Memory B cell (primary cell): ENCODE measurements around the gene COLQ.

ENCODE experiments used
- ATAC-seq: fragments of 150-1000 bp; cut with Tn5 transposase; 2 replicates; pipeline ENCODE4 v1.10.0; 2021; ENCODE audit warnings: low read depth, mild to moderate bottlenecking, moderate library complexity
- DNase-seq, 2 donors: peaks; one replicate each; pipeline ENCODE4 v3.0.0; 2022; ENCODE audit warnings: low spot score in 2 of 2
- H3K27ac Mint-ChIP-seq: one replicate; pipeline ENCODE4 v1.8.0; 2022; ENCODE audit warnings: mild to moderate bottlenecking, moderate library complexity, mixed read lengths
- H3K27me3 Mint-ChIP-seq: one replicate; pipeline ENCODE4 v1.8.0; 2022; ENCODE audit warnings: mixed read lengths
- H3K36me3 Mint-ChIP-seq: one replicate; pipeline ENCODE4 v1.8.0; 2022; ENCODE audit warnings: mild to moderate bottlenecking, mixed read lengths
- H3K4me1 Mint-ChIP-seq: one replicate; pipeline ENCODE4 v1.8.0; 2022; ENCODE audit warnings: mixed read lengths
- H3K4me3 Mint-ChIP-seq: one replicate; pipeline ENCODE4 v1.8.0; 2022; ENCODE audit warnings: mild to moderate bottlenecking, moderate library complexity, mixed read lengths
- H3K9me3 Mint-ChIP-seq: one replicate; pipeline ENCODE4 v1.8.0; 2022; ENCODE audit warnings: mixed read lengths

Gene COLQ

DNA sequence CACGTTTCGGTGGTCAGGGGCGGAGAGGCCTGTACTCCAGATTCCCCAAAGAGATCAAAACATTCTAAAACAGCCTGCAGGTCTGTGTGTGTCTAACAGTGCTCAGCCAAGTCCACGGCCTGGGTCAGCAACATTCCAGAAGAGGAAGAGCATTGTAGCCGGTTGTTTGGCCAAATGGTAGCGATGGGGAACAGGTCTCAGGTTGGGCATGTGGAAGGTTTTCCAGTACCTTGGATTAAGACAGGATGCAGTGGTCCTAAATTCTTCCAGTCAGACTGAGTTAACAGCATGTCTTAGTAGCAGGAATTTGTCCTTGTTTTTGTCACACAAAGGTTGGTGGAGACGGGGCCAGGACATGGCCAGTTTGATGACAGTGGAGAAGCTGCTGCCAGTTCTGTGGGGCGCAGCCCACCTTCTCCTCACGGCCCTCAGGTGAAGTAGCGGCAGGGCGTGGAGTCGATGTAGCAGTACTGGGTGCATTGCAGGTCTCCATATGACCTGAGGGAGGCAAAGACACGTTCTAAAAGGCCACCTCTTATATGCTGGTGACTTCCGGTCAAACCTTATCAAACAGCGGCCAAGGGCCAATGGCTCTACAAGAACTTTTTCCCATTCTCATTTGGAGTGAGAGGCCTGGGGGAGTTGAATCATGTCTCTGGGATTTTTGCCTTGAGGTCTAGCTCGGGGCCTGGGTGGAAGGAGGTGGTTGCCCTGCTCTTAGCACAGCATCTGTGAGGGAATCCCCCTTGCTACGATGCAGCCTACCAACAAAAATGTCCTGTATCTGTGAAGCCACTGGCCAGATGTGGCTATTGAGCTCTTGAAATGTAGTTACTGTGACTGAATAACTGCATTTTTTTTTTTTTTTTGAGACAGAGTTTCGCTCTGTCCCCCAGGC, 70.0 kb downstream of the COLQ start:
- Mint-ChIP-seq H3K4me1 (no peaks in the 10 kb centered on the region), H3K4me3 (no peak overlapping the region), H3K27me3 (no peaks in the 10 kb centered on the region), H3K27ac (no peak overlapping the region), H3K36me3 (peaks cover 3% of the 10 kb centered on the region), H3K9me3 (no peaks in the 10 kb centered on the region)
- DNase-seq: no peak
- ATAC-seq: no peak

GRCh38 chr3:15450438-15451215, 70.9 kb downstream of the COLQ start:
- ATAC-seq (no peak), DNase-seq (no peak)
- H3K9me3 Mint-ChIP-seq: no peaks in the 10 kb centered on the region
- no peaks in the 10 kb centered on the region for H3K4me1 Mint-ChIP-seq
- no peaks in the 10 kb centered on the region for H3K27me3 Mint-ChIP-seq
- H3K4me3 Mint-ChIP-seq: no peak overlapping the region
- H3K27ac Mint-ChIP-seq: no peak overlapping the region
- peaks cover 4% of the 10 kb centered on the region for H3K36me3 Mint-ChIP-seq

DNA sequence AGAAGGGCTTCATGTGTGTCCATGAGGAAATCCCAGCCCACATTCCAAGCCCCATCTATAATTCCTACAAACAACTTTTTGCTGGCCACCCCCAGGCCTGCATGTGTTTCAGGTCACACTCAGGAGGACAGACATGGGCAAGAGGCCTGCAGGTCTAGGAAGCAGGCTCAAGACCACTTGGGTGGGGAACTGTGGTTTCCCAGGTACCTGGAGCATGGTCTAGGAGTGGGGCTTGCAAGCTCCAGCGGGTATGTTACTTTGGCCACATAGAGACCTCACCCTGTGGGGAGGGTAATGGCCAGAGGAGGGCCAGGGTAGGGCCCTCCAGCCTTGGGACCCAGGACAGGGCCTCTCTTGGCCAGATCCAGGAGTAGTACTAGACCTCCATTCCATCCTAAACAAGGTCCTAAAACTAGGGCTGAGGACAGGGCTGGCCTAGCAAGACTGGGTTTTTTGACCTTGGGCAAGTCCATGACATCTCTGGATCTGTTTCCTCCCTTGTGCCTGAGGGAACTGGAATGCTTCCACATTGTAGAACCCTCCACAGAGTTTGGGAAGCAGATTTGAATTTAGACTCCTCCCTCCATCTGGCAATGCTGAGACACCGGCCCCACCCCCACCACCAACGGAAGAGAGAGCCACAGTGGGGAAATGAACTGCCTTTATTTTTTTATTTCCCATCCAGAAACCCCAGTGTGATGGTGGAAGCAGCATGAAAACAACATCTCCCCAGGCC, 71.8 kb downstream of the COLQ start:
- peaks cover 6% of the 10 kb centered on the region for H3K36me3 Mint-ChIP-seq
- no peak for ATAC-seq
- H3K27ac Mint-ChIP-seq: no peak overlapping the region
- no peaks in the 10 kb centered on the region for H3K9me3 Mint-ChIP-seq
- no peaks in the 10 kb centered on the region for H3K27me3 Mint-ChIP-seq
- no peak for DNase-seq
- H3K4me1 Mint-ChIP-seq: no peaks in the 10 kb centered on the region
- H3K4me3 Mint-ChIP-seq: no peak overlapping the region

DNA sequence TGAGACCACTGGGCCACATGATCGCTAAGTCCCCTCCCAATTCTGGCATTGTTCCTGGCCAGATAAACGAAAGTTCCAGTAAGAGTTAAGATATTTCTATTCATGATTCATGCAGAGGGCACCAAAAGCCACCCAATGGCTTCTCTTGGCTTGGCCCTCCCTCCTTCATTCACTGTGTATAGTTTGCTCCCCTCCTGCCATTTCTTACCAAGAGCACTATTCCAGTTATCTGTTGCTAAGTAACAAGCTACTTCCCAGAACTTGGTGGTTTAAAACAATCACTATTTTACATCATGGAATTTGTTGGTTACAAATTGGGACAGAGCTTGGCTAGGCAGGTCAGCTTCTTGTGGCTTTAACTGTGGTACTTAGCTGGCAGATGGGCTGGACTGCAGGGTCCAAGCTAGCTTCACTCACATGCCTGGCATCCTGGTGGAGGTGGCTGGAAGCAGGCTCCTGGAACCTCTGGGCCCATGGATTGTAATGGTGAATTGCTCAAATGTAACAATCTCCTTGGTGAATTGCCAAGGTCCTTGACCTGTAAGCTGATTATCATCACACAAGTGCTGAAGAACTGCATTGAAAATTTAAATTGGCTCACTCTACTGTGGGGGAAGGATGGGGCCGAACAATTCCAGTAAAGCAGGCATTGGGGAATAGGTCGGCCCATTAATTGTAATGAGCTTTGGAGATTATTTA, 77.5 kb downstream of the COLQ start:
- DNase-seq (no peak), ATAC-seq (no peak)
- Mint-ChIP-seq H3K4me3 (no peak overlapping the region), H3K4me1 (no peaks in the 10 kb centered on the region), H3K27me3 (no peaks in the 10 kb centered on the region), H3K27ac (peak overlapping the region; percentile 37), H3K36me3 (peaks cover 26% of the 10 kb centered on the region), H3K9me3 (no peaks in the 10 kb centered on the region)

GRCh38 chr3:15440891-15441290, 80.6 kb downstream of the COLQ start:
- DNase-seq: no peak
- no peak for ATAC-seq
- no peaks in the 10 kb centered on the region for H3K4me1 Mint-ChIP-seq
- peak overlapping the region; percentile 37 for H3K27ac Mint-ChIP-seq
- H3K36me3 Mint-ChIP-seq: peaks cover 33% of the 10 kb centered on the region
- H3K4me3 Mint-ChIP-seq: no peak overlapping the region
- no peaks in the 10 kb centered on the region for H3K9me3 Mint-ChIP-seq
- no peaks in the 10 kb centered on the region for H3K27me3 Mint-ChIP-seq

GRCh38 chr3:15439476-15439875, 82.0 kb downstream of the COLQ start:
- Mint-ChIP-seq H3K9me3 (no peaks in the 10 kb centered on the region), H3K4me3 (no peak overlapping the region), H3K27me3 (no peaks in the 10 kb centered on the region), H3K4me1 (peaks cover 2% of the 10 kb centered on the region), H3K36me3 (peaks cover 34% of the 10 kb centered on the region), H3K27ac (no peak overlapping the region)
- ATAC-seq: no peak
- DNase-seq: no peak

GRCh38 chr3:15438983-15439382, 82.5 kb downstream of the COLQ start:
- Mint-ChIP-seq H3K36me3 (peaks cover 34% of the 10 kb centered on the region), H3K4me3 (no peak overlapping the region), H3K9me3 (no peaks in the 10 kb centered on the region), H3K27me3 (no peaks in the 10 kb centered on the region), H3K4me1 (peaks cover 2% of the 10 kb centered on the region), H3K27ac (no peak overlapping the region)
- no peak for ATAC-seq
- DNase-seq: no peak

- no peak overlapping the region for H3K27ac Mint-ChIP-seq
- no peak overlapping the region for H3K4me3 Mint-ChIP-seq
- H3K27me3 Mint-ChIP-seq: no peaks in the 10 kb centered on the region
- peaks cover 32% of the 10 kb centered on the region for H3K36me3 Mint-ChIP-seq
- H3K4me1 Mint-ChIP-seq: peaks cover 3% of the 10 kb centered on the region
- ATAC-seq (no peak), DNase-seq (no peak)
- H3K9me3 Mint-ChIP-seq: no peaks in the 10 kb centered on the region
Observed at GRCh38 chr3:15436246-15436645, 85.3 kb downstream of the COLQ start.

- ATAC-seq (no peak), DNase-seq (no peak)
- Mint-ChIP-seq H3K27ac (no peak overlapping the region), H3K4me1 (peaks cover 4% of the 10 kb centered on the region), H3K27me3 (no peaks in the 10 kb centered on the region), H3K4me3 (no peak overlapping the region), H3K36me3 (peaks cover 24% of the 10 kb centered on the region), H3K9me3 (no peaks in the 10 kb centered on the region)
Observed at GRCh38 chr3:15434756-15435155, 86.8 kb downstream of the COLQ start.

DNA sequence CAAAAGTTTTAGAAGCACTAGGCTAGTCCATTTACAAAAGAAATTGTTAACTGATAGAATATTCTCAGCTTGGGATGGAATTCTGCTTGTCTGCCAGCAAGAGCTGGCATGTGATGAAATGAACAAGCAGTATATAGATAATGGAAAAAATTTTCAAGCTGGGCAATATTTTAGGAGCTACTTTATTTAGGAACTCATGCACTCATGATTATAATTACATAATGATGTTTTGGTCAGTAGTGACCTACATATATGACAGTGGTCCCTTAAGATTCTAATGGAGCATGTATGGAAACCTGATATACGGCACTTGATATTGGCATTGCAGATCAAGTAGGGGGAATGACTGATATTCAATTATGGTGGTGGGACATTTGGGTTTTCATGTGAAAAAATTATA, 88.0 kb downstream of the COLQ start:
- no peak for ATAC-seq
- peaks cover 9% of the 10 kb centered on the region for H3K4me1 Mint-ChIP-seq
- H3K9me3 Mint-ChIP-seq: no peaks in the 10 kb centered on the region
- no peak overlapping the region for H3K27ac Mint-ChIP-seq
- H3K4me3 Mint-ChIP-seq: no peak overlapping the region
- no peaks in the 10 kb centered on the region for H3K27me3 Mint-ChIP-seq
- peaks cover 21% of the 10 kb centered on the region for H3K36me3 Mint-ChIP-seq
- no peak for DNase-seq

DNA sequence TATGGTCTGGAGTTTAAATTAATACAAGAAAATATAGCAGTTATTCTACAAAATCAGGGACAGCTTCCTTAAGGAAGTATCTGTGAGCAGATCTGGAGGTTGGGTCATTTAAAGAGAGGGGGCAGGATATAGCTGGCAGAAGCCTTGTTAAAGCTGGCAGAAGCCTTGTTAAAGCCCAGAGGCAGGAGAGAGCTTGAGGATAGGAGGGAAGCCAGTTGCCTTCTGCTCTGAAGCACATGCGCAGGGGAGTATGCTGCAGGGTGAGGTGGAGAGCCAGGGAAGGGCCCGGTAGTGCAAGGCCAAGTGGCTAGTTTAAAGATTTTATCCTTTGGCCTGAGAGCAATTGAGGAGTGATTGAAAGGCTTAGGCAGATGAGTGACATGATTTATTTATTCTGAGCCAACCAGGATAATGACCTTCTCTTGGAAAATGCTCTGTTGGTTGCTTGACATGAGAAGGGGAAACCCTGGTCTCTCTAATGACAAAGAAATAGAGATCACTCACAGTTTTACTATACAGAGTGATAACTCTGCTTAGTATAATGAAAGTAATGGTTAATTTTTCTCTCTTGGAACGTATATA, 90.2 kb downstream of the COLQ start:
- ATAC-seq (no peak), DNase-seq (no peak)
- peak overlapping the region; percentile 22 for H3K27ac Mint-ChIP-seq
- H3K36me3 Mint-ChIP-seq: peaks cover 20% of the 10 kb centered on the region
- peaks cover 21% of the 10 kb centered on the region for H3K4me1 Mint-ChIP-seq
- no peaks in the 10 kb centered on the region for H3K27me3 Mint-ChIP-seq
- no peaks in the 10 kb centered on the region for H3K9me3 Mint-ChIP-seq
- H3K4me3 Mint-ChIP-seq: no peak overlapping the region

GRCh38 chr3:15430624-15431023, 90.9 kb downstream of the COLQ start:
- ATAC-seq (no peak), DNase-seq (no peak)
- Mint-ChIP-seq H3K4me3 (no peak overlapping the region), H3K36me3 (peaks cover 18% of the 10 kb centered on the region), H3K9me3 (no peaks in the 10 kb centered on the region), H3K4me1 (peaks cover 27% of the 10 kb centered on the region), H3K27me3 (no peaks in the 10 kb centered on the region), H3K27ac (no peak overlapping the region)

DNA sequence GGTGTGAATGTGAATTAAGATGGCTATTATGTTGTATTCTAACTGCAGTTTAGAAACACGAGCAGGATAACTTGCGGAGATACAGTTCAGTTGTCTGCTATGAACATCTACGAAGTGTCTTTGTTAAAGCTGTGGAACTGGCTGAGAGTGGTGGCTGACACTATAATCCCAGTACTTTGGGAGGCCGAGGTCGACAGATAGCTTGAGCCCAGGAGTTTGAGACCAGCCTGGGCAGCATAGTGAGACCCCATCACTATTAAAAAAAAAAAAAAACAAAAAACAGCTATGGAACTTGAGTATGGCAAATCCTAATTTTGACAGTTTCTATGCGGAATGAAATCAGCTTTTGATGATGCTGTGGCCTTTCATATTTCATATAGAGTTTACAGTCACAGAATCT, 92.4 kb downstream of the COLQ start:
- H3K27ac Mint-ChIP-seq: peak overlapping the region; percentile 94
- H3K9me3 Mint-ChIP-seq: no peaks in the 10 kb centered on the region
- no peaks in the 10 kb centered on the region for H3K27me3 Mint-ChIP-seq
- H3K4me3 Mint-ChIP-seq: peak overlapping the region; percentile 94
- ATAC-seq (no peak), DNase-seq (no peak)
- H3K4me1 Mint-ChIP-seq: peaks cover 31% of the 10 kb centered on the region
- peaks cover 15% of the 10 kb centered on the region for H3K36me3 Mint-ChIP-seq
